ENCODE results near the gene TSC2.

The TSC2 gene

GRCh38 chr16:2047330-2048115 lies at the start of gene TSC2, which contains the start of gene NTHL1:
Gene TSC2 (plus strand): TSS chr16:2047985. CDS start chr16:2048616, 631 bp downstream.
Gene NTHL1 (minus strand): TSS chr16:2047834. CDS start chr16:2047823, 11 bp downstream.
- peak within 1 kb of the TSS; percentile 29 to 86 for H3K27ac ChIP-seq
- no peak for TF ChIP-seq CTCF (IDR thresholded peaks at IDR 0.05)
- H3K4me3 ChIP-seq = peak within 1 kb of the TSS; percentile 92
- DNase-seq (ENCODE audit: low spot score) = peak; percentile 97

GRCh38 chr16:1998360-1998835 lies 49.4 kb upstream of the TSC2 start:
- no peak for TF ChIP-seq CTCF (IDR thresholded peaks at IDR 0.05)

GRCh38 chr16:1998852-1999801 lies 48.7 kb upstream of the TSC2 start:
- Histone ChIP-seq H3K27ac (no peak overlapping the region), H3K4me3 (no peak overlapping the region)

More at GRCh38 chr16:1998360-1998835, 49.4 kb upstream of the TSC2 start:
- Histone ChIP-seq H3K4me3 (no peak overlapping the region), H3K27ac (peak overlapping the region in 1 of 2 donors; percentile 16)
- DNase-seq (ENCODE audit: low spot score) = no peak

GRCh38 chr16:1999866-2000514 lies 47.8 kb upstream of the TSC2 start:
- Histone ChIP-seq H3K27ac (no peak overlapping the region), H3K4me3 (no peak overlapping the region)
- DNase-seq (ENCODE audit: low spot score) = no peak
- TF ChIP-seq CTCF (IDR thresholded peaks at IDR 0.05) = no peak

More at GRCh38 chr16:1998852-1999801, 48.7 kb upstream of the TSC2 start:
- no peak for TF ChIP-seq CTCF (IDR thresholded peaks at IDR 0.05)
- DNase-seq (ENCODE audit: low spot score) = no peak

GRCh38 chr16:2001035-2001434 lies 46.8 kb upstream of the TSC2 start:
- DNase-seq (ENCODE audit: low spot score) = no peak
- Histone ChIP-seq H3K4me3 (no peak overlapping the region), H3K27ac (no peak overlapping the region)
- no peak for TF ChIP-seq CTCF (IDR thresholded peaks at IDR 0.05)

- no peak overlapping the region for H3K4me3 ChIP-seq
- no peak overlapping the region for H3K27ac ChIP-seq
- no peak for TF ChIP-seq CTCF (IDR thresholded peaks at IDR 0.05)
- DNase-seq (ENCODE audit: low spot score) = no peak
These were observed 46.1 kb upstream of the TSC2 start for GRCh38 chr16:2001456-2002355.

Measured in coronary artery (tissue), 2 donors.